ENCODE data around the gene CDK5R2. TPM values are rescaled to one million over a fixed set of nuclear protein-coding genes. Genes with fewer than 3 reads are reported as not detected.
A peak's percentile ranks its signal among the peaks of the same experiment; 100 is the strongest.

Gene CDK5R2
- total RNA-seq, 4 donors from 2014 or later = not detected

GRCh38 chr2:218957671-218958070 lies 1.8 kb upstream of the CDK5R2 start:
- intact Hi-C loops (cut with DNase I; ENCODE audit: low total_unique reads) (no loop called here), in situ Hi-C loops (cut with MboI; ENCODE audit: low sequenced_read_pairs in 4 of 4) (no loop called here)
- H3K27me3 ChIP-seq = peaks cover 44 to 54% (median 44%) of the 10 kb centered on the region in 3 donors
- no peak for DNase-seq
- no peaks in the 10 kb centered on the region for H3K36me3 ChIP-seq
- peaks cover 0 to 3% of the 10 kb centered on the region in 2 donors for H3K4me1 ChIP-seq
- H3K4me3 ChIP-seq = no peak overlapping the region
- no peak overlapping the region for H3K27ac ChIP-seq
- H3K9me3 ChIP-seq = no peaks in the 10 kb centered on the region
- no peak for TF ChIP-seq CTCF (IDR thresholded peaks at IDR 0.05 in 4 of 5, conservative IDR thresholded peaks at IDR 0.05 in 1 of 5)
- no peak for TF ChIP-seq POLR2A (IDR thresholded peaks at IDR 0.05)
- ATAC-seq = no peak

GRCh38 chr2:218958276-218958675 lies 1.2 kb upstream of the CDK5R2 start:
- in situ Hi-C loops (cut with MboI; ENCODE audit: low sequenced_read_pairs in 4 of 4) (no loop called here), intact Hi-C loops (cut with DNase I; ENCODE audit: low total_unique reads) (no loop called here)
- no peak overlapping the region for H3K27ac ChIP-seq
- ATAC-seq (no peak), DNase-seq (no peak)
- H3K4me1 ChIP-seq = peaks cover 0 to 3% of the 10 kb centered on the region in 2 donors
- TF ChIP-seq POLR2A (IDR thresholded peaks at IDR 0.05) (no peak), CTCF (IDR thresholded peaks at IDR 0.05 in 4 of 5, conservative IDR thresholded peaks at IDR 0.05 in 1 of 5) (no peak)
- peaks cover 50 to 60% (median 50%) of the 10 kb centered on the region in 3 donors for H3K27me3 ChIP-seq
- H3K4me3 ChIP-seq = no peak overlapping the region
- no peaks in the 10 kb centered on the region for H3K9me3 ChIP-seq
- H3K36me3 ChIP-seq = no peaks in the 10 kb centered on the region

GRCh38 chr2:218959761-218960308 lies 369 bp downstream of the CDK5R2 start:
- no peak overlapping the region for H3K27ac ChIP-seq
- H3K27me3 ChIP-seq = peaks cover 65 to 71% (median 66%) of the 10 kb centered on the region in 3 donors

GRCh38 chr2:218960309-218961165 lies 1.1 kb downstream of the CDK5R2 start:
- intact Hi-C loops (cut with DNase I; ENCODE audit: low total_unique reads) (no loop called here), in situ Hi-C loops (cut with MboI; ENCODE audit: low sequenced_read_pairs in 4 of 4) (no loop called here)
- H3K4me3 ChIP-seq = no peak overlapping the region
- no peaks in the 10 kb centered on the region for H3K9me3 ChIP-seq
- DNase-seq = no peak
- TF ChIP-seq CTCF (IDR thresholded peaks at IDR 0.05 in 4 of 5, conservative IDR thresholded peaks at IDR 0.05 in 1 of 5) (no peak), POLR2A (IDR thresholded peaks at IDR 0.05) (no peak)
- peaks cover 0 to 3% of the 10 kb centered on the region in 2 donors for H3K4me1 ChIP-seq
- ATAC-seq = no peak
- H3K27ac ChIP-seq = no peak overlapping the region
- peaks cover 72 to 73% (median 73%) of the 10 kb centered on the region in 3 donors for H3K27me3 ChIP-seq
- no peaks in the 10 kb centered on the region for H3K36me3 ChIP-seq

More at GRCh38 chr2:218959761-218960308, 369 bp downstream of the CDK5R2 start:
- in situ Hi-C loops (cut with MboI; ENCODE audit: low sequenced_read_pairs in 4 of 4) (no loop called here), intact Hi-C loops (cut with DNase I; ENCODE audit: low total_unique reads) (no loop called here)
- Histone ChIP-seq H3K36me3 (no peaks in the 10 kb centered on the region), H3K4me1 (peaks cover 0 to 3% of the 10 kb centered on the region in 2 donors), H3K9me3 (no peaks in the 10 kb centered on the region), H3K4me3 (peak overlapping the region; percentile 25 to 45 (median 33))
- TF ChIP-seq CTCF (IDR thresholded peaks at IDR 0.05 in 4 of 5, conservative IDR thresholded peaks at IDR 0.05 in 1 of 5) (no peak), POLR2A (IDR thresholded peaks at IDR 0.05) (no peak)
- DNase-seq = no peak
- ATAC-seq = no peak
